ENCODE results near the gene ZNF618.

DNA sequence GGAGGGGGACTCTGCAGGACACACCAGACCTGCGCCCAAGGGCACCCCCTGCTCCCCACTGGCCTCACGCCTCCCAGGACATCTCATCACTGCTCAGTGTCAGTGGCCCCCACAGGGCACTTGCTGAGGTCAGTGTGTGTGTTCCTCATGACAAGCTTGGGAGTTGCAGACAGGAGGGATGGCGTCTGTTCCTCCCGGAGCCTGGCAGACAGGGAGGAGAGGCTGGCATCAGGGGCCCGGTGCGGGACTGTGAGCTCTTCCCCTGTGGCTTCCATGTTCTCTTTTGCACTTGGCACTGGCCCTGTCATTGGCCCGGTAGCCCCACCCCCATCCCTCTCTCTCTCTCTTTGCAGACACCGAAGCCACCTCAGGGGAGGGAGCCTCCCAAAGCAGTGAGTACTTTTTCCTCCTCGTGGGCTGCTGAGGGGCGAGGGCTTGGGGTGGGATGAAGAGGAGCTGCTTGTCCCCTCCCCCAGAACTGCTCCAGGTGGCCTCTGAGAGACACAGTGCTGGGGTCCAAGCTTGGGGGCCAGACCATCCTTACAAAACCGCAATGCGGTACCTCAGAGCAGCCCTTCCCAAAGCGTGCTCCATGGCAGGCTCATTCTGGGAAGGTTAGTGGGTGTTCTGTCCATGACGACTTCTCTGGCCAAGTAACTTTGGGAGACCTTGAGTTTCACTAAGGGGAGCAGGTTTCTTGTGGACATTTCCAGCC lies 126.3 kb downstream of the ZNF618 start:
- TF ChIP-seq, protein P1, sequence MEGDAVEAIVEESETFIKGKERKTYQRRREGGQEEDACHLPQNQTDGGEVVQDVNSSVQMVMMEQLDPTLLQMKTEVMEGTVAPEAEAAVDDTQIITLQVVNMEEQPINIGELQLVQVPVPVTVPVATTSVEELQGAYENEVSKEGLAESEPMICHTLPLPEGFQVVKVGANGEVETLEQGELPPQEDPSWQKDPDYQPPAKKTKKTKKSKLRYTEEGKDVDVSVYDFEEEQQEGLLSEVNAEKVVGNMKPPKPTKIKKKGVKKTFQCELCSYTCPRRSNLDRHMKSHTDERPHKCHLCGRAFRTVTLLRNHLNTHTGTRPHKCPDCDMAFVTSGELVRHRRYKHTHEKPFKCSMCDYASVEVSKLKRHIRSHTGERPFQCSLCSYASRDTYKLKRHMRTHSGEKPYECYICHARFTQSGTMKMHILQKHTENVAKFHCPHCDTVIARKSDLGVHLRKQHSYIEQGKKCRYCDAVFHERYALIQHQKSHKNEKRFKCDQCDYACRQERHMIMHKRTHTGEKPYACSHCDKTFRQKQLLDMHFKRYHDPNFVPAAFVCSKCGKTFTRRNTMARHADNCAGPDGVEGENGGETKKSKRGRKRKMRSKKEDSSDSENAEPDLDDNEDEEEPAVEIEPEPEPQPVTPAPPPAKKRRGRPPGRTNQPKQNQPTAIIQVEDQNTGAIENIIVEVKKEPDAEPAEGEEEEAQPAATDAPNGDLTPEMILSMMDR (conservative IDR thresholded peaks at IDR 0.05; ENCODE audit: low read depth in 2 of 2) = no peak
- no peak for TF ChIP-seq CREB1 (CRISPR knock-in tag; IDR thresholded peaks at IDR 0.05; ENCODE audit: low read depth)
- TF ChIP-seq EZH2 (IDR thresholded peaks at IDR 0.05; ENCODE audit: low read depth, unreplicated experiment) = no peak
- no peak for TF ChIP-seq POLR2AphosphoS5 (IDR thresholded peaks at IDR 0.05; ENCODE audit: low read depth)
- TF ChIP-seq JUNB (IDR thresholded peaks at IDR 0.05; ENCODE audit: unreplicated experiment) = no peak
